ENCODE results near the gene TNFAIP8.

Gene TNFAIP8

DNA sequence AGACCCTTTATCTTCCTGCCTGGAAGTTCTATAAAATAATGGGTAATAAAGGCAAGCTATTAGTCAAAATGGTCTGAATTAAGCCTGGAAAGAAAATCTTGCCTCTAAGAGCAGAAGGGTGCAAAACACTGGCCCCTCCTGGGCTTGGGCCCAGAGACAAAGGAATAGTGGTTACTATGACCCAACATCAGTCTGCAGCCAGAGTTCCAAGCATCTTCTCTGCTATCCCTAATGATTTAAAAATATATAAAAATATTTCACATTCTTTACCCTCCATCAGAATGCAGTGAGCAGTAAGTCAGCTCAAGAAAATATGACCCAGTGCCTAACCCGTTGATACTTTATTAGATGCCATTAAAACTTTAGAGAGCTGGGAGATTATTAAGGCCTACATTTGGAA, 14.7 kb downstream of the TNFAIP8 start:
- no peak for DNase-seq (ENCODE audit: low read depth)

DNA sequence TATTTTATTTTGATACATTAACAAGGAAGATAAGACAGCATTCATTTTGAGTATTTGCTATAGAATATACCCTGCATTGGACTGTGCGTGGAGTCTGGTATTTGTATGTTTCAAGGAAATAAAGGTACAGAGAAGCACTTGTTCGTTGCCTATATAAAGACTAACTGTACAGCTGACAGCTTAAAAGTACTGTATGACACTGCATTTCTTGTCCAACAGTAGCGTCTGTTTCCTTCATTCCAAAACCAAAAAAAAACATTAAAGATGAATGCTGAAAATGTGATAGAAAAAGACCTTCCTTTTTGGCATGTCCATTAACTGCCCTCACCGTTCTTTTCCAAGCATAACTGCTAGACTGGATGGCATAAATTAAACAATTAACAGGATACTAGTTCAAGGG, 15.3 kb downstream of the TNFAIP8 start:
- DNase-seq (ENCODE audit: low read depth): no peak

DNA sequence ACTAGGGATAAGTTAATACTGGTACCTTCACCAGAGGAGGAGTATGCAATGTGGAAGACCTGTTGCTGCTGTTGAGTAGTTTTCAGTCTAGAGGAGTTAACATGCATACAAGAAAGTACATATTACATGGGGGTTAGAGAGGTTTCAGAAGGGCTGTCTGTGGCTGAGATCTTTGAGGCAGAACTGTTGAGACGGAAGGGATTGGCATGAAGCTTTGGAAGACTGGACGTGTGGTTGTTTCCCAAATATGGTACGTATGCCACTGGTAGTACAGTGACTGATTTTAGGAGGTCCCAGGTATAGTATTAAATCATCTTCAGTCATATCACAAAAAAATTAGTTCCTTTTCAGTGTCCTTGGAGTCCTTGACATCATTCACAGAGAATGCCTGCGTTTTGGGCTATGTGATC, 17.6 kb downstream of the TNFAIP8 start:
- no peak for DNase-seq (ENCODE audit: low read depth)

DNA sequence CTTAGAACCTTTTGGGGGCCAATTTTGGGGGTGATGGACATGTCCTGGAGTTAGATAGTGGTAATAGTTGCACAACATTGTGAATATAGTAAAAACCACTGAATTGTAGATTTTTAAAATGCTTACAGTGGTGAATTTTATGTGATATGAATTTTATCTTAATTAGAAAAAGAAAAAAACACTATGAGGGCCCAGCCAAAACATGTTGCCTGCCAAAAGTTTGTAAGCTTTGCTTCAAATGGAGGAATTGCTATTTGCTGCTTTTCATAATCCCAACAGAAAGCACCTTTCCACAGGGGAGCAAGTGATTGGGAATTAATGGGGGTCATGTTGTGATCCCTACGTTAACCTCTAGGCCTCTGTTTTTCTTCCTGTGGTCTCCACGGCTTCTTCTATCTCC, 19.1 kb downstream of the TNFAIP8 start:
- DNase-seq (ENCODE audit: low read depth): no peak

DNA sequence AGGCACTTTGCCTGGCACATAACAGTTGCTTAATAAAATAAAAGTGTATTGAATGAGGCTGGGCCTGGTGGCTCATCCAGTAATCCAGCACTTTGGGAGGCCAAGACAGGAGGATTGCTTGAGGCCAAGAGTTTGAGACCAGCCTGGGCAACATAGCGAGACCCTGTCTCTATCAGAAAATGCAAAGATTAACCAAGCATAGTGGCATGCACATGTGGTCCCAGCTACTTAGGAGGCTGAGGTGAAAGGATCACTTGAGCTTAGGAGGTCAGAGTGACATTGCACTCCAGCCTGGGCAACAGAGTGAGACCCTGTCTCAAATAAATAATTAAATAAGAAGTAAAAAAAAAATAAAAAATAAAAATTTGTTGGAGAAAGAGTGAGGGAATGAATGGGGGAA, 21.2 kb downstream of the TNFAIP8 start:
- DNase-seq (ENCODE audit: low read depth): no peak

DNA sequence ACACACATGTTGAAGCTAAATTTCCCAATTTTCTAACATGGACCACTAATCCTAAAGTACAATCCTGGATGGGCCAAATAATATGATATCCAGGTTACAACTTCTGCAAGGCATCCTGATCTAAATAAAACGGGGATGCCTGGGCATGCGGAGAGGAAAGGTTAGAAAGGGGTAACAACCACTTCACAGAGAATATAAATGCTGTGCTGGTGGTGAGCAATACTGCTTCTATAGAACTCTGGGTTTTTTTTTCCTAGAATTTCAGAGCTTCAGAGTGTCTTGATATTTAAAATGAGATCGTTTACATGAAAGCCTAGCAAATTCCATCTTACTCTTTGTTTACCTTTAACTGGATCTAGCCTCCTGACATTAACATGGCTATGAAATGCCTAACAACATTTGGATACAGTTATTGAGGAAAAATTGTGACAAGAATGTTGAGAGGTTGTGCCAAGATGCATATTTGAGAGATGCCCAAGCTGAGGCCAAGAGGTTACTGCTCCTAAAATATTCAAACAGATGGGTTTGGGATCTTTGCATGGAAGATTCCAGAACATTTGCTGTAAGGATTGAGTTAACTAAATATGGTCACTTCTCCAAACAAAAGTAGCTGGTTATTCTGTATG, 22.4 kb downstream of the TNFAIP8 start:
- no peak for DNase-seq (ENCODE audit: low read depth)

DNA sequence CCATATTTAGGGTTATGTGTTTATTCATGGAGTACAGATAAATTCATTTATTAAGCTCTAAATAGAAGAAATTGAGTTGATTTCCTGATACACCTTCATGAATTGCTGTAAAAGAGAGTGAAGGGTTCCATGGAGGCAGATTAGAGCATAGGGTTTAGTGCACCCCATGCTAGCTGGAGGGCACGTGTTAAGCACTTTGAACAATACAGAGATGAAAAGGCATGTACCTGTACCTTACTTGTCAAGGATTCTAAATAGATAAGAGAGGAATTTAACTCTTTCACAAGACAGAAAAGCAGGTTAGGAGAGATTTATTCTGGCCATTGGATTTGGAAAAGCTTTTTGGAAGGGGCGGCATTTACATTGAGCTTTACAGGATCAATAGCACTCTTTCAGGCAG, 23.3 kb downstream of the TNFAIP8 start:
- DNase-seq (ENCODE audit: low read depth): no peak

DNA sequence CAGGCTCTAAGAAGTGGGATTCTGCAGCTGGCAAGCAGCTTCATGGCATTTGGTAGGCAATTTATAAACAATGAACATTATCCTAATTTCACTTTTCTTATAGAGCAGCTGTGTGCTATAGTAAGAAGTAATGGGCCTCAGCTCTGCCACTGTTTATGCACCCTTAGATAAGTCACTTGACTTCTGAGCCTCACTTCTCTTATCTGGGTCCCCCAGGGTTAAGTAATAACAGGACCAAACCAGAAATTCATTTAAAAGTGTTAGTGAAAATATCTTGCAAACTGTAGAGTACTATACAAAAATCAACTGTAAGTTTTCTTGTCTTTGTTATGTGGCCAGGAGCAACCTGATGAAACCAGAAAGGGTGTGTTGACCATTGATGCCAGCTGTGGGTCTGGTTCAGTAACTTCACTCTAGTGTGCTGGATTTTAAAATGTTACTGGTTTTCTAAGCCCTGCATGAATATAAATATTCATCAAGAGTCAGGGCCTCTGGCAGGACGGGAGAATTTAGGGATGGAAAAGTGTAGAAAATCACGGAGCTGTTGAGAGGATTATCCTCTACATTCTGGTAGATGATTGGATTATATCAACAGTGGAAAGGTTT, 24.2 kb downstream of the TNFAIP8 start:
- no peak for DNase-seq (ENCODE audit: low read depth)

DNA sequence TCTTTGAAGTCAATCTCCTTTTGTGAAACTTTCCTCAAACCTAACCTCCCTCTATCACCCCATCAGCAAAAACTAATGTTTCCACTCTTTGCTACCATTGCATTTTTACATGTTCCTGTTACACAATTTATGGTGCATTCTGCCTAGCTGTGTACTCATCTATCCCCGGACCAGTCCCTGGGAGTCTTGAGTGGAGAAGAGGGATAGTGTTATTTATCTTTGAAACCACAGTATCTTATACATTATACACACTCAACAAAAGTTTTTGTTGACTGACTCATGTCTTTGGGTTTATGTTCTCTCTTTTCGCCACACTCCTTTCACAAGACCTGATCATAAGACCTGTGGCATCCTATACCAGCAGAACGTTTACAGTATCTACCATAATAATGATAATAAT, 26.4 kb downstream of the TNFAIP8 start:
- no peak for DNase-seq (ENCODE audit: low read depth)

DNA sequence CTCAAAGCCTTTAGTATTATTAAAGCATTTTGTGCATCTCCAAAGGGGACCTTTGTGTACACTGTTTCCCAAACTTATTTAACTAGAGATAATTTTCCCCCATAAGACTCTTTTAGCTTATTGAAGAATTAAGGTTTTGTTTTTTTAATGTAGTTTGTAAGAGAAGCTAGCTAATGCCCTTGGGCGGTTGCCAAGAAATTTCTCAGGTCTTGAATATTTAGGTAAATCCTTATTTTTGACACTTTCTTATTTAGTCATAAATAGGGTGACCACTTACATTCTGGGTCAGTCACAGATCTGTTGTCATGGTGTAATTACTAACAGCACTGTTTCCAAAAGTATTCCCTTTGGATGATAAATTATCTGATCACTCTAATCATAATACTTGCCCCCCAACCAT, 27.2 kb downstream of the TNFAIP8 start:
- DNase-seq (ENCODE audit: low read depth): no peak

DNA sequence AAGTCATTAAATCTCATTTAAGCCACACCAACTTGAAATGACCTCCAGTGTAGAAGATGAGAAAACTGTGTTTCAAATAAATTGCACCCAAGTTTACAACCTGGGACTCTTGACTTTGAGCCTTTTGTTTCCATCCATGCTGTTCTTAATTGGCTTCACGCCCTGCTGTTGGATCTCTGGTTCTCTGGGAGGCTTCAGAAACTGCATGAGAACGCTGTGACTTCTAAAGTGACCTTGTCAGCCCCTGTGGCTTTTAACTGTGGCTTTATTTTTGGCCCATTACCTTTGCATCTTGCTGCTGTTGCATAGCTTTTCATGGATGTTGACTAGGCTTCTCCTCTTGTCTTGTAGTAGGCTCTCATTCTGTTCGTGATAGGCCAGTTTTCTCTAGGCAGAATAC, 29.3 kb downstream of the TNFAIP8 start:
- no peak for DNase-seq (ENCODE audit: low read depth)

DNA sequence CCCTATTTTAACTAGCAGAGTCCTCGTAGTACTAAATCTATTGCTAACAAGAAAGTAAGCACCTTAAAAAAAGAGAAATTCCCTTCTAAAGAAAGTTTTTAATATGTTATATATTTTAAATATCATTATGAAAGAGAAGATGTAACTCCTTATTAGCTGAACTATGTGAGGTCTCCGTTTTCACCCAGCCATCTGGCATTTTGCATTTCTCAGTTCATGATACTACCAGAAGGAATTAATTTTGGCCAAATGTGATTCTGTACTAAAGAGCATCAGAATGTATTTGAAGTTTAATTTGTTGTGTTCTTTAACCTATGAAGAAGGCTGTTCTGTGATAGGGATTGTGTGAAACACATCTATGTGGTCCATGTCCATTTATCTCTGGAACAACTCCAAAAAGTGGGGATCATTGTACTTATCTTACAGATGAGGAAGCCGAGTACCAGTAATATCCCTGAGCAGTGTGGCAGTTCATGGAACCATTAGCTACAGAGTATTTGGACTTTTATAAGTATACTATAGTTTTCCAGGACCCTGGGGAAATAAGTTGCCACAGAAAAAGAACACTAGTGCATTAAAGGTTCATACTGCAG, 29.8 kb downstream of the TNFAIP8 start:
- DNase-seq (ENCODE audit: low read depth): no peak

DNA sequence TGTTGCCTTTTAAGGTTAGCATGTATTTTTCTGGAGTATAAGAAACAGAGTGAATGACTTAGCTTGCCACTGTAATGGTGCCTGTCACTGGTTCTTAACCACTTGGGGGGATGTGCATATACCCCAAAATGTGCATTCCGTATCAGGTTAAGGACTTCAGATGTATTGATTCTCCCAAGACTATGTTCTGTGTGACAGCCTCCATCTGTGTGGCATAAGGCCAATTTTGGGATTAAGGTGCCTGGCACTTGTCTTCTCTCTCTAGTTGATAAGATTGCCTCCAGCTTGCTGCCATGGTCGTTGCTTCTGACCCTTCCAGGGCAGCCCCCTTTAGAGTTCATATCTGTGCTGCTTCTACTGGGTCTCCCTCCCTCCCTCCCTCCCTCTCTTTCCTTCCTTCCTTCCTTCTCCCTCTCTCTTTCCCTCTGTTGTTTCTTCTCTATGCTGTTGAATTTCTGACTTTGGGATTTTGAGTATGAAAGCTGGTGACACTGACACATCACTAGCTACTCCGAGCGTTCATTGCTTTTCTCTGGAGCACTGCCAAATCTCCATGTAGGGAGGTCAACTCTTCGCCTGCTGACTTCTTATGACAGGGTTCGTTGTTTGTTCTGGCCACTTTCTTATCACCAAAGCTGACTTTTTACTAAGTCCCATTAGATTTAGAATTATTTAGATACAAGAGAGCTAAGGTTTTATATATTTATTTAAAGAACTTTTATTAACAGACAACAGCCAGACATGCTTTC, 31.0 kb downstream of the TNFAIP8 start:
- no peak for DNase-seq (ENCODE audit: low read depth)

DNA sequence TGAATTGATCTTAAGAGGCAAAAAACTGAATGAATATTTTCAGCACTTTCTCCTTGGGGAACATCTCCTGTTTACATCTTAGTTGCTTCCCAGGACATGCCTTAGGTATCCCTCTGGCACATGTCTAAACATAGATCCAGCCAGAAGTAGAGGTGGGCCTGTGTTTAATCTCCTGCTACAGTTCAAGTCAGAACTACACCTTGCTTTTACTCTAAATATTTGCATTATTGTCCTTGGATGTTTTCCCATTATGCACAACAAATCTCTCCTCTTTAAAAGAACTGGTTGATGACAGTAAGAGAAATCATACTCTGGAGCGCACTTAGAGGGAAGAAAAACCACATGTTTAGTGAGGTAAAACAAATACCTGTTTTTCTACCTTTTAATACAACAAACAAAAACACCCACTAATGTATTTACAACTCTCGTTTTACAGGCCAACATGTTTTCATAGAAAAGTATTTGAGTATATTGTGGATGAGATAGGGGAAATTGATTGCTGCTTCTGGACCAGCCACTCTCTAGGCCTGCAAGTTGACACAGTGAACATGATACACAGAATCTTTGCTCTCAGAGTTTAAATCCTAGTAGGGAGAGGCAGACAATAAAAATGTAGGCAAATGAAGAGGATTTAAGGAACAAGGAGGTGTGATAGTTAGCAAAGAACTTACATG, 32.3 kb downstream of the TNFAIP8 start:
- DNase-seq (ENCODE audit: low read depth): no peak

DNA sequence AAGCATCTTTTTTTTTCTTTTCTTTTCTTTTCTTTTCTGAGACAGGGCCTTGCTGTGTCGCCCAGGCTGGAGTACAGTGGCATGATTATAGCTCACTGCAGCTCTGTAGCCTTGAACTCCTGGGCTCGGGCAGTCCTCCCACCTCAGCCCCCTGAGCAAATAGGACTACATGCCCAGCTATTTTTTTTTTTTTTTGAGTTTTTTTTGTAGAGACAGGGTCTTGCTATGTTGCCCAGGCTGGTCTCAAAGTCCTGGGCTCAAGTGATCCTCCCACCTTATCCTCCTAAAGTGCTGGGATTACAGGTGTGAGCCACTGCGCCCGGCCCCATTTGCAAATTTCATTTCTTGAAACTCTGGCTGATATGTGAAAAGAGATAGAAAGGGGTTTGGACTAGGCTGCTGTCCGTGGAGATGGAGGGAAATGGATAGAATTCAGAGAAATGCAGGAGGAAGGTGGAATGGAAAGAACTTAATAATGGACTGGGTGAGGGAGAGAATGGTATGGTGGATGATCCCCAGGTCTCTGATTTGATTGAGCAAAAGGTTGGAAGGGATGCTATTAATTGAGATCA, 32.9 kb downstream of the TNFAIP8 start:
- no peak for DNase-seq (ENCODE audit: low read depth)

DNA sequence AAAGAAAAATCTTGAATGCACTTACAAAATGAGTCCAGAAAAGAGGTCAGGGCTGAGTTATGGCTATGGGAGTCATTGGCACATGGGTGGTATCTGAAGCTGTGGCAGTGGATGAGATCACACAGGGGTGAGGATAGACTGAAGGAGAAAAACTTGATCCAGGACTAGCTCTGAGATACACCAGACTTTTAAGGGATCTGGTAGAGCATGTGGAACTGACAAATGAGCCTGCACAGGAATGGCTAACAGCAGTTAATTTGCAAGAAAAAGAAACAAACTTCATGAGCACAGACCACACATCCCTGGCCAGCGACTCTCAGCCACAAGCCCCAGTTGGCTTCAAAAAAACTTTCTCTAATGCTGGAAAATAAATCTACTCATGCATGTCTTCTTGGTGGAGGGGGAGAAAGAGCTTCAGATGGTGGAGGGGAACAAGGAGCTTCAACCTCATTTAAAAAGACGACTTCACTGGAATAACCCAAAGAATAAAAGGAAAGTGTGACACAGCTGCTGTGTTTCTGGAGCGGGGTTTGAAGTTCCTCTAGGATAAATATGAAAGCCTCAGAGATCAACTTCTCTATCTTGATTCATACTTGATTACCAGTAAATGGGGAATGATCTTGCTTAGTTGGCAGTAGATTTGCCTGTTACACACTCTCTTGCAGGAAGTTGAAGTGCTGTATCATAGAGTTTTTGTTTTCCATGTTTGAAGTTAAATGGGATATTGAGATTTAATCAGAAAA, 33.6 kb downstream of the TNFAIP8 start:
- no peak for DNase-seq (ENCODE audit: low read depth)

DNA sequence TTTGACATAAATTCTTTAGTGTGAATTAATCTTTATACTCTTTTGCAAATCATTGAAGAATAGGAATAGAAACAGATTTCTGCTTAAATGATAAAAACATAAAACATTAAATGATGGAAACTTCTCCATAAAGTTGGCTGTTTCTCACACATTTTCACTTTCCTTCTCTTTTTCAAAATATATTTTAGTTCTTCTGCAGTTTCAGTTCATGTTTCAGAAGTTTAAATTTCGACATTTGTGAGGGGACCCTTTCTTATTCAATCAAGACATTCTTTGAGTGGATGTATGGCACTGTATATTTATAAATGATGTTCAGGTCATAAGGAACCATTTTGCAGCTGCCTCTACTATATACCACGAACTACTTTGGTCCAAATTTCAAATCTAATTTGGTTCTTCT, 34.6 kb downstream of the TNFAIP8 start:
- DNase-seq (ENCODE audit: low read depth): no peak

DNA sequence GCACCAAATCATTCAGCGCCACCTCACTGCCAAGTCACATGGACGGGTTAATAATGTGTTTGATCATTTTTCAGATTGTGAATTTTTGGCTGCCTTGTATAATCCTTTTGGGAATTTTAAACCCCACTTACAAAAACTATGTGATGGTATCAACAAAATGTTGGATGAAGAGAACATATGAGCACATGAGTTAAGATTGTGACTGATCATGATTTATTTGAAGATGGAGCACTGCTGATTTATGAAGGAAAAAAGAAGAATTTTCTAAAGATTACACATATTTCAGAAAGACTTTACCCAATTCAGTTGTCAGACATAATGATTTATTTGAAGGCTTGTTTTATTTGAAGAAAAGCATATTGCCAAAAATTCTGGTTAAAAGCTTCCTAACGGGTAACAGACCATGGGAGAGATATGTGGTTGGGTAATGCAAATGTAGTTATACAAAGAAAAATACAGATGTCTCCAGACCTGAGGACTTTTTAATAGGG, 37.4 kb downstream of the TNFAIP8 start:
- DNase-seq (ENCODE audit: low read depth): no peak

DNA sequence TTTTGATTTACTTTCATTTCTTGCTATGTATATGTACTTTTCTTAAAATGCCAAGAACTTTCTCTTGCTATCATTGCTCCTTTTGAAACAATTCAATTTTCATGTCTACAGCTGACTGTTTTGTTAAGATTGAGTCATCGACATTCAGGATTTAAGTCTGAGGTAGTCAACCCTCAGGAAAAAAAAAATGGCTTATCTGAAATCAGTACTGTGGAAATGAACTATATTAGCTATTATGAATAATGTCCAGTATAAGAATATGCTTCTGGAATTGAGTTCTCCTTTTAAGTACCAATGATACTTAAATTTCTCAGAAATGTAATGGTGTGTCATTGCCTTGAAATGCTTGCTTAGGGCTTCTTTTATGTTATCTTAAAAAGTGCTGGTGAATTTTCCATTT, 37.9 kb downstream of the TNFAIP8 start:
- no peak for DNase-seq (ENCODE audit: low read depth)

DNA sequence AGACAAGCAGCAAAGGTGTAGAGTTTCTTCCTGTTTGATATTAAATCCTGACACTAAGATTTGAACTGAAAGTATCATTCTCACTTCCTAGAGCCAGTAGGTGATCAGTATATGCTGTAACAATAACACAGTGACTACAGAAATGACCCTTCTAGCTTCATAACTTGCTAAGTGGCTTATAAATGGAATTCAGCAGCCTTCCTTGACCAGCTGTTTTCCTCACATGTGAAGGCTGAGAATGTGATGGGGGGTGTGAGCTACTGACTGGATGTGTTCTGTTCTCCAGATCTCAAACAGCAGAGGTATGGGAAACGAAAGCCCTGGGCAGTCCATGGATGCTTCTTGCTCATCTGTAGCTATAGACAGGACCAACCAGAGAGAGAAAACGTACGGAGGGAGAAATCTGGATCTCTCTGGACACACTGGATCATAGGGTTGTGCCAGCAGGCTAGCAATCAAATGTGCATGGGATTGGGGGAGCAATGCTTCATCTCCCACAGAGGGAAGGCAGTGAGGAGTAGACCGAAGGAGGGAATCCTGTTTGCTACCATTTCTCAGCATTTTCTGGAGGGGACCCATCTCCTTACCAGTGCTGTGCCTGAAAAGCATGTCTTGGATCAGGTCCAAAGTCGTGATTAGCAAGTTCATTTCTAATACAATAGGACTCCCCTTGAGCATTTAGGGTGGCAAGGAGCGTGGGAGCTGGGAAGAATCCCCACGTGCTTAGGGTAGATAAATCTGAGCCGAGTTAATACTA, 39.4 kb downstream of the TNFAIP8 start:
- no peak for DNase-seq (ENCODE audit: low read depth)

Data from activated T-cell treated with anti-CD3 and anti-CD28 coated beads for 1 hour (primary cell).